HepG2 (cell line): ENCODE measurements around the gene RHOT2. TPM values are rescaled to one million over a fixed set of nuclear protein-coding genes. Genes with fewer than 3 reads are reported as not detected.

Source experiments
- BRCA1 ChIP-seq: sonication (generic); formaldehyde crosslinking; IDR thresholded peaks from 2 replicates; pipeline ENCODE4 v1.4.0; 2020; ENCODE audit warnings: missing genetic modification reagents
- CREB3 ChIP-seq: sonication (generic); formaldehyde crosslinking; IDR thresholded peaks from 2 replicates; pipeline ENCODE4 v1.5.0; 2020; ENCODE audit warnings: missing genetic modification reagents
- EP300 ChIP-seq, 3 experiments: sonication (generic) in 1 of 3; formaldehyde crosslinking in 1 of 3; IDR thresholded peaks; 2 replicates each; pipeline versions ENCODE4 v1.5.1 to v1.6.1; 2011 to 2020; ENCODE audit warnings: low read depth in 2 of 3, low read length in 2 of 3, borderline replicate concordance in 1 of 3, improper control_type of control experiment in 1 of 3, mild to moderate bottlenecking in 1 of 3, missing genetic modification reagents in 1 of 3, moderate library complexity in 1 of 3
- RERE ChIP-seq: IDR thresholded peaks from 2 replicates; pipeline ENCODE4 v1.6.1; 2016; ENCODE audit warnings: low read depth, missing genetic modification reagents, missing compliant biosample characterization
- U2AF1 ChIP-seq: fragments of 200-400 bp; formaldehyde crosslinking; optimal IDR thresholded peaks from 2 replicates; pipeline ENCODE3; 2017; ENCODE audit warnings: mild to moderate bottlenecking, low read depth, low read length
- ZNF205 ChIP-seq: IDR thresholded peaks from 2 replicates; pipeline ENCODE4 v1.6.1; 2018; ENCODE audit warnings: missing biosample characterization, missing genetic modification reagents
- ZNF329 ChIP-seq: sonication (generic); formaldehyde crosslinking; IDR thresholded peaks from 2 replicates; pipeline ENCODE4 v1.9.0; 2021; ENCODE audit warnings: low read depth, mild to moderate bottlenecking, missing genetic modification reagents
- polyA plus RNA-seq, 8 experiments: library from polyadenylated mRNA; depleted of rRNA in 3 of 8; stranded (reverse) in 7 of 8; unstranded in 1 of 8; fragments of >200 nt; fragmentation: Illumina TruSeq in 4 of 8; extraction: Trizol in 4 of 8; gene quantifications; 2 replicates each; pipeline versions ENCODE4 v1.2.1 to v1.2.3, GENCODE V29; 2011 to 2016; ENCODE audit warnings: low read depth in 4 of 8, missing spikeins in 1 of 8, mixed read lengths in 1 of 8; ENCODE audit not compliant: insufficient read depth in 1 of 8
- total RNA-seq, 5 experiments: library from RNA; depleted of rRNA; stranded (reverse); fragments of >200 nt; fragmentation: Illumina TruSeq; extraction: Trizol; gene quantifications; 2 replicates each; pipeline ENCODE4 v1.2.3, GENCODE V29; 2016; ENCODE audit warnings: low read depth in 1 of 5
- TF ChIP-seq, protein P1 (sequence below): sonication (generic); formaldehyde crosslinking; IDR thresholded peaks from 2 replicates; pipeline ENCODE4 v1.5.1; 2020; ENCODE audit warnings: missing genetic modification reagents, mild to moderate bottlenecking, borderline replicate concordance
- TF ChIP-seq, protein P2 (sequence below): sonication (generic); formaldehyde crosslinking; IDR thresholded peaks from 2 replicates; pipeline ENCODE4 v1.4.0; 2020; ENCODE audit warnings: mild to moderate bottlenecking, missing genetic modification reagents
- TF ChIP-seq, protein P3 (sequence below): sonication (generic); formaldehyde crosslinking; IDR thresholded peaks from 2 replicates; pipeline ENCODE4 v1.5.1; 2020; ENCODE audit warnings: missing genetic modification reagents, mild to moderate bottlenecking, borderline replicate concordance

The RHOT2 gene
- total and polyA plus RNA-seq, 2 of the 13 experiments (the other 11 are each of a cell fraction or from before 2014, with no cell fraction given): 63.6 to 76.9 TPM

- TF ChIP-seq U2AF1 (peak; percentile 39), EP300 (IDR thresholded peaks at IDR 0.05; ENCODE audit: low read depth in 2 of 2, low read length in 2 of 2) (no peak), EP300 (CRISPR knock-in tag; IDR thresholded peaks at IDR 0.05; ENCODE audit: borderline replicate concordance) (no peak; the same call in 1 of the 2 replicates), ZNF329 (CRISPR knock-in tag) (peak; percentile 65; the same call in 1 of the 2 replicates), BRCA1 (0 out of 2 replicates have a peak, but pooled peaks have one; percentile 42), CREB3 (no peak), ZNF205 (CRISPR knock-in tag) (no peak; the same call in 1 of the 2 replicates), RERE (CRISPR knock-in tag) (no peak)
- TF ChIP-seq, protein P1, sequence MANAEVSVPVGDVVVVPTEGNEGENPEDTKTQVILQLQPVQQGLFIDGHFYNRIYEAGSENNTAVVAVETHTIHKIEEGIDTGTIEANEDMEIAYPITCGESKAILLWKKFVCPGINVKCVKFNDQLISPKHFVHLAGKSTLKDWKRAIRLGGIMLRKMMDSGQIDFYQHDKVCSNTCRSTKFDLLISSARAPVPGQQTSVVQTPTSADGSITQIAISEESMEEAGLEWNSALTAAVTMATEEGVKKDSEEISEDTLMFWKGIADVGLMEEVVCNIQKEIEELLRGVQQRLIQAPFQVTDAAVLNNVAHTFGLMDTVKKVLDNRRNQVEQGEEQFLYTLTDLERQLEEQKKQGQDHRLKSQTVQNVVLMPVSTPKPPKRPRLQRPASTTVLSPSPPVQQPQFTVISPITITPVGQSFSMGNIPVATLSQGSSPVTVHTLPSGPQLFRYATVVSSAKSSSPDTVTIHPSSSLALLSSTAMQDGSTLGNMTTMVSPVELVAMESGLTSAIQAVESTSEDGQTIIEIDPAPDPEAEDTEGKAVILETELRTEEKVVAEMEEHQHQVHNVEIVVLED (CRISPR knock-in tag): peak; percentile 97
- TF ChIP-seq, protein P2, sequence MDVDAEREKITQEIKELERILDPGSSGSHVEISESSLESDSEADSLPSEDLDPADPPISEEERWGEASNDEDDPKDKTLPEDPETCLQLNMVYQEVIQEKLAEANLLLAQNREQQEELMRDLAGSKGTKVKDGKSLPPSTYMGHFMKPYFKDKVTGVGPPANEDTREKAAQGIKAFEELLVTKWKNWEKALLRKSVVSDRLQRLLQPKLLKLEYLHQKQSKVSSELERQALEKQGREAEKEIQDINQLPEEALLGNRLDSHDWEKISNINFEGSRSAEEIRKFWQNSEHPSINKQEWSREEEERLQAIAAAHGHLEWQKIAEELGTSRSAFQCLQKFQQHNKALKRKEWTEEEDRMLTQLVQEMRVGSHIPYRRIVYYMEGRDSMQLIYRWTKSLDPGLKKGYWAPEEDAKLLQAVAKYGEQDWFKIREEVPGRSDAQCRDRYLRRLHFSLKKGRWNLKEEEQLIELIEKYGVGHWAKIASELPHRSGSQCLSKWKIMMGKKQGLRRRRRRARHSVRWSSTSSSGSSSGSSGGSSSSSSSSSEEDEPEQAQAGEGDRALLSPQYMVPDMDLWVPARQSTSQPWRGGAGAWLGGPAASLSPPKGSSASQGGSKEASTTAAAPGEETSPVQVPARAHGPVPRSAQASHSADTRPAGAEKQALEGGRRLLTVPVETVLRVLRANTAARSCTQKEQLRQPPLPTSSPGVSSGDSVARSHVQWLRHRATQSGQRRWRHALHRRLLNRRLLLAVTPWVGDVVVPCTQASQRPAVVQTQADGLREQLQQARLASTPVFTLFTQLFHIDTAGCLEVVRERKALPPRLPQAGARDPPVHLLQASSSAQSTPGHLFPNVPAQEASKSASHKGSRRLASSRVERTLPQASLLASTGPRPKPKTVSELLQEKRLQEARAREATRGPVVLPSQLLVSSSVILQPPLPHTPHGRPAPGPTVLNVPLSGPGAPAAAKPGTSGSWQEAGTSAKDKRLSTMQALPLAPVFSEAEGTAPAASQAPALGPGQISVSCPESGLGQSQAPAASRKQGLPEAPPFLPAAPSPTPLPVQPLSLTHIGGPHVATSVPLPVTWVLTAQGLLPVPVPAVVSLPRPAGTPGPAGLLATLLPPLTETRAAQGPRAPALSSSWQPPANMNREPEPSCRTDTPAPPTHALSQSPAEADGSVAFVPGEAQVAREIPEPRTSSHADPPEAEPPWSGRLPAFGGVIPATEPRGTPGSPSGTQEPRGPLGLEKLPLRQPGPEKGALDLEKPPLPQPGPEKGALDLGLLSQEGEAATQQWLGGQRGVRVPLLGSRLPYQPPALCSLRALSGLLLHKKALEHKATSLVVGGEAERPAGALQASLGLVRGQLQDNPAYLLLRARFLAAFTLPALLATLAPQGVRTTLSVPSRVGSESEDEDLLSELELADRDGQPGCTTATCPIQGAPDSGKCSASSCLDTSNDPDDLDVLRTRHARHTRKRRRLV (CRISPR knock-in tag): peak; percentile 82
- TF ChIP-seq, protein P3, sequence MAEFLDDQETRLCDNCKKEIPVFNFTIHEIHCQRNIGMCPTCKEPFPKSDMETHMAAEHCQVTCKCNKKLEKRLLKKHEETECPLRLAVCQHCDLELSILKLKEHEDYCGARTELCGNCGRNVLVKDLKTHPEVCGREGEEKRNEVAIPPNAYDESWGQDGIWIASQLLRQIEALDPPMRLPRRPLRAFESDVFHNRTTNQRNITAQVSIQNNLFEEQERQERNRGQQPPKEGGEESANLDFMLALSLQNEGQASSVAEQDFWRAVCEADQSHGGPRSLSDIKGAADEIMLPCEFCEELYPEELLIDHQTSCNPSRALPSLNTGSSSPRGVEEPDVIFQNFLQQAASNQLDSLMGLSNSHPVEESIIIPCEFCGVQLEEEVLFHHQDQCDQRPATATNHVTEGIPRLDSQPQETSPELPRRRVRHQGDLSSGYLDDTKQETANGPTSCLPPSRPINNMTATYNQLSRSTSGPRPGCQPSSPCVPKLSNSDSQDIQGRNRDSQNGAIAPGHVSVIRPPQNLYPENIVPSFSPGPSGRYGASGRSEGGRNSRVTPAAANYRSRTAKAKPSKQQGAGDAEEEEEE (CRISPR knock-in tag): no peak
Observed at GRCh38 chr16:636206-637080, 31.5 kb upstream of the RHOT2 start, which contains the start of gene METTL26 (continued).
